IMR-90 (cell line): ENCODE data around the gene PLAC9. TPM values are rescaled to one million over a fixed set of nuclear protein-coding genes. Genes with fewer than 3 reads are reported as not detected.

Experiments
- ATAC-seq: fragments of 200-7000 bp; cut with Tn5 transposase; 2 replicates; pipeline ENCODE4 v1.9.1; 2020; ENCODE audit warnings: low read depth, mild to moderate bottlenecking, moderate library complexity
- BruUV-seq: library from RNA; stranded (reverse); fragments of 400-500 nt; replicated peaks from 2 replicates; lab custom pipeline; 2021; lab: Mats Ljungman, UMichigan
- CTCF ChIA-PET: fragments of 300-600 bp; formaldehyde crosslinking; extraction: SDS; loops from one replicate; lab custom pipeline; 2021; ENCODE audit warnings: antibody characterized with exemption; lab: Yijun Ruan, JAX
- POLR2A ChIA-PET: fragments of 300-600 bp; sonication (Branson Sonifier 250); formaldehyde crosslinking; loops from one replicate; lab custom pipeline; 2022; ENCODE audit warnings: antibody characterized with exemption; ENCODE audit not compliant: unreplicated experiment; lab: Charles Lee
- DNase-seq: peaks from one replicate; pipeline ENCODE4 v3.0.0; 2013
- H2AFZ ChIP-seq: replicated peaks from 2 replicates; pipeline ENCODE3; 2013; ENCODE audit warnings: low read length, mild to moderate bottlenecking; ENCODE audit not compliant: poor library complexity
- H2AK5ac ChIP-seq: 2 replicates; pipeline ENCODE4 v1.6.1; 2013; ENCODE audit warnings: low read depth, low read length, inconsistent platforms
- H2AK9ac ChIP-seq: replicated peaks from 2 replicates; pipeline ENCODE3; 2013; ENCODE audit warnings: mild to moderate bottlenecking, low read depth, low read length, moderate library complexity; ENCODE audit not compliant: poor library complexity
- H2BK120ac ChIP-seq: 2 replicates; pipeline ENCODE4 v1.6.1; 2013; ENCODE audit warnings: low read depth, low read length, inconsistent platforms
- H2BK15ac ChIP-seq: 3 replicates; pipeline ENCODE4 v1.6.1; 2013; ENCODE audit warnings: low read depth, low read length, inconsistent platforms
- H2BK20ac ChIP-seq: 2 replicates; pipeline ENCODE4 v1.6.1; 2013; ENCODE audit warnings: low read depth, mild to moderate bottlenecking, inconsistent platforms, low read length, moderate library complexity
- H2BK5ac ChIP-seq: 2 replicates; pipeline ENCODE4 v1.6.1; 2013; ENCODE audit warnings: mild to moderate bottlenecking, low read depth, low read length, inconsistent platforms; ENCODE audit not compliant: poor library complexity, severe bottlenecking
- H3K14ac ChIP-seq: replicated peaks from 2 replicates; pipeline ENCODE4 v1.6.1; 2013; ENCODE audit warnings: low read depth, low read length, inconsistent platforms
- H3K18ac ChIP-seq: 2 replicates; pipeline ENCODE4 v1.6.1; 2013; ENCODE audit warnings: low read depth, low read length, control low read depth
- H3K23ac ChIP-seq: 2 replicates; pipeline ENCODE4 v1.6.1; 2013; ENCODE audit warnings: low read depth, low read length, inconsistent platforms
- H3K27ac ChIP-seq: 2 replicates; pipeline ENCODE4 v1.5.1; 2013; ENCODE audit warnings: mild to moderate bottlenecking, control low read depth, low read length; ENCODE audit not compliant: insufficient read depth
- H3K27me3 ChIP-seq: 2 replicates; pipeline ENCODE4 v1.6.1; 2013; ENCODE audit warnings: low read length; ENCODE audit not compliant: control insufficient read depth, insufficient read depth
- H3K36me3 ChIP-seq: 2 replicates; pipeline ENCODE4 v1.6.1; 2013; ENCODE audit warnings: low read length, mixed read lengths; ENCODE audit not compliant: control insufficient read depth, insufficient read depth
- H3K4ac ChIP-seq: 2 replicates; pipeline ENCODE4 v1.6.1; 2013; ENCODE audit warnings: low read depth, low read length, inconsistent platforms
- H3K4me1 ChIP-seq: 2 replicates; pipeline ENCODE4 v1.6.1; 2013; ENCODE audit warnings: low read length, mixed read lengths; ENCODE audit not compliant: control insufficient read depth, insufficient read depth
- H3K4me2 ChIP-seq: 2 replicates; pipeline ENCODE4 v1.6.1; 2013; ENCODE audit warnings: low read depth, mild to moderate bottlenecking, control low read depth, low read length, moderate library complexity
- H3K4me3 ChIP-seq: 2 replicates; pipeline ENCODE4 v1.5.1; 2013; ENCODE audit warnings: low read depth, mild to moderate bottlenecking, control low read depth, low read length, moderate library complexity; ENCODE audit not compliant: insufficient read depth
- H3K56ac ChIP-seq: 2 replicates; pipeline ENCODE4 v1.6.1; 2013; ENCODE audit warnings: low read length, inconsistent platforms; ENCODE audit not compliant: insufficient read depth; ENCODE audit errors: extremely low read depth
- H3K79me1 ChIP-seq, 2 experiments: 2 replicates each; pipeline ENCODE4 v1.6.1; 2013; ENCODE audit warnings: low read length in 2 of 2, inconsistent platforms in 1 of 2, low read depth in 1 of 2
- H3K9ac ChIP-seq: 2 replicates; pipeline ENCODE4 v1.6.1; 2013; ENCODE audit warnings: low read depth, low read length, control low read depth
- H3K9me1 ChIP-seq: 2 replicates; pipeline ENCODE4 v1.6.1; 2013; ENCODE audit warnings: low read length, inconsistent platforms; ENCODE audit not compliant: insufficient read depth
- H3K9me3 ChIP-seq: 2 replicates; pipeline ENCODE4 v1.6.1; 2013; ENCODE audit warnings: low read length; ENCODE audit not compliant: control insufficient read depth, insufficient read depth
- H4K20me1 ChIP-seq: 2 replicates; pipeline ENCODE4 v1.6.1; 2013; ENCODE audit warnings: low read length, inconsistent platforms; ENCODE audit not compliant: insufficient read depth
- H4K5ac ChIP-seq: 2 replicates; pipeline ENCODE4 v1.6.1; 2013; ENCODE audit warnings: mild to moderate bottlenecking, low read depth, low read length, control low read depth
- H4K8ac ChIP-seq, 2 experiments: 2 replicates each; pipeline ENCODE4 v1.6.1; 2013; ENCODE audit warnings: low read depth in 2 of 2, low read length in 2 of 2, control low read depth in 1 of 2, inconsistent platforms in 1 of 2
- H4K91ac ChIP-seq: 2 replicates; pipeline ENCODE4 v1.6.1; 2013; ENCODE audit warnings: low read depth, low read length, inconsistent platforms; ENCODE audit not compliant: insufficient read depth
- BHLHE40 ChIP-seq: fragments of 150-350 bp; IDR thresholded peaks from 2 replicates; pipeline ENCODE4 v1.6.1; 2016; ENCODE audit warnings: mild to moderate bottlenecking, low read depth, low read length
- CEBPB ChIP-seq: IDR thresholded peaks from 2 replicates; pipeline ENCODE4 v1.6.1; 2012; ENCODE audit warnings: low read depth, low read length, improper control_type of control experiment
- CHD1 ChIP-seq: IDR thresholded peaks from 2 replicates; pipeline ENCODE4 v1.6.1; 2012; ENCODE audit warnings: low read depth, low read length, improper control_type of control experiment
- CTCF ChIP-seq: conservative IDR thresholded peaks from 2 replicates; pipeline ENCODE4 v1.5.1; 2012; ENCODE audit warnings: mild to moderate bottlenecking, low read depth, low read length, improper control_type of control experiment
- MAFK ChIP-seq: IDR thresholded peaks from 2 replicates; pipeline ENCODE4 v1.6.1; 2012; ENCODE audit warnings: low read depth, low read length, improper control_type of control experiment
- MAZ ChIP-seq: IDR thresholded peaks from 2 replicates; pipeline ENCODE4 v1.6.1; 2012; ENCODE audit warnings: low read depth, mild to moderate bottlenecking, low read length, improper control_type of control experiment, moderate library complexity, borderline replicate concordance
- MXI1 ChIP-seq: IDR thresholded peaks from 2 replicates; pipeline ENCODE4 v1.6.1; 2012; ENCODE audit warnings: low read depth, mild to moderate bottlenecking, low read length, moderate library complexity, borderline replicate concordance
- NFE2L2 ChIP-seq: fragments of 150-350 bp; IDR thresholded peaks from 2 replicates; pipeline ENCODE4 v1.6.1; 2016; ENCODE audit warnings: low read depth, mild to moderate bottlenecking, low read length
- RAD21 ChIP-seq: IDR thresholded peaks from 2 replicates; pipeline ENCODE4 v1.6.1; 2012; ENCODE audit warnings: low read length, improper control_type of control experiment
- SMC3 ChIP-seq: fragments of 150-350 bp; IDR thresholded peaks from 2 replicates; pipeline ENCODE4 v1.6.1; 2016; ENCODE audit warnings: low read depth, mild to moderate bottlenecking, antibody characterized with exemption, low read length, moderate library complexity
- WGBS, 2 experiments: methylation state at CpG; one replicate each; pipeline versions ENCODE4 v1.1.5 to v1.1.7; 2013; ENCODE audit warnings: missing lambda C conversion rate in 2 of 2; ENCODE audit not compliant: insufficient read length in 1 of 2; ENCODE audit errors: extremely low coverage in 2 of 2; 5-methylcytosine and 5-hydroxymethylcytosine counted together
- dilution Hi-C: fragments of 300-500 bp; cut with HindIII; formaldehyde crosslinking; loops from one replicate; pipeline ENCODE4 v1.14.3; 2018; ENCODE audit warnings: low sequenced_read_pairs; ENCODE audit not compliant: unreplicated experiment
- in situ Hi-C: fragments of 300-500 bp; cut with MboI; formaldehyde crosslinking; loops from 3 replicates; pipeline ENCODE4 v1.14.3; 2019; ENCODE audit warnings: low sequenced_read_pairs, inconsistent platforms, mixed read lengths
- intact Hi-C: fragments of 100-400 bp; cut with micrococcal nuclease; formaldehyde crosslinking; loops from 2 replicates; pipeline ENCODE4 v1.10.0; 2022
- polyA plus RNA-seq, 3 experiments: library from polyadenylated mRNA; depleted of rRNA; stranded (reverse); fragments of >200 nt; gene quantifications; 2 replicates each; pipeline ENCODE4 v1.2.3, GENCODE V29; 2012; ENCODE audit warnings: low replicate concordance in 1 of 3
- total RNA-seq: library from RNA; depleted of rRNA; stranded (reverse); fragments of >200 nt; gene quantifications from 2 replicates; pipeline ENCODE4 v1.2.3, GENCODE V29; 2012

The PLAC9 gene
- total and polyA plus RNA-seq, 2 of the 4 experiments (the other 2 are of a cell fraction) = 1.6 to 12.2 TPM

GRCh38 chr10:80131499-80131901 lies 1.0 kb upstream of the PLAC9 start:
- no peak overlapping the region for H3K56ac ChIP-seq
- 80% methylated on average over 1 of the region's 6 CpGs; no CpG with 5 or more reads in 1 of the 2 experiments for WGBS, 2 experiments
- H2BK15ac ChIP-seq = no peak overlapping the region
- H4K8ac ChIP-seq = no peak overlapping the region
- H3K18ac ChIP-seq = no peak overlapping the region
- dilution Hi-C loops = no loop called here
- no peak overlapping the region for H2AFZ ChIP-seq
- H2AK9ac ChIP-seq = no peak overlapping the region
- H2BK5ac ChIP-seq = no peak overlapping the region
- 0 out of 4 replicates have a peak, but pooled peaks cover 0 to 3% of the 10 kb centered on the region in 2 experiments for H3K79me1 ChIP-seq
- DNase-seq = no peak
- H3K27ac ChIP-seq = no peak overlapping the region
- POLR2A ChIA-PET = no interaction called here
- no peaks in the 10 kb centered on the region for H3K9me3 ChIP-seq
- intact Hi-C loops = loop anchor here (10.0 kb wide), 1 partner anchor 587 kb away; no protein-coding TSS in a partner anchor
- no peak overlapping the region for H2AK5ac ChIP-seq
- in situ Hi-C loops = no loop called here
- no peak overlapping the region for H2BK120ac ChIP-seq
- no TSS peak for BruUV-seq
- no peak overlapping the region for H3K4ac ChIP-seq
- H3K9ac ChIP-seq = no peak overlapping the region
- no peak overlapping the region for H3K23ac ChIP-seq
- CTCF ChIA-PET = no interaction called here
- no peaks in the 10 kb centered on the region for H3K27me3 ChIP-seq
- no peak overlapping the region for H4K91ac ChIP-seq
- no peak overlapping the region for H4K5ac ChIP-seq
- H3K36me3 ChIP-seq = no peaks in the 10 kb centered on the region
- no peak overlapping the region for H2BK20ac ChIP-seq
- no peak for ATAC-seq
- no peak overlapping the region for H3K14ac ChIP-seq
- H3K9me1 ChIP-seq = no peaks in the 10 kb centered on the region
- no peaks in the 10 kb centered on the region for H4K20me1 ChIP-seq
- H3K4me3 ChIP-seq = no peak overlapping the region
- no peak overlapping the region for H3K4me2 ChIP-seq
- H3K4me1 ChIP-seq = peaks cover 6% of the 10 kb centered on the region; the same call in 1 of the 2 replicates
- TF ChIP-seq SMC3 (no peak), MAZ (no peak), CTCF (no peak), MAFK (no peak), CEBPB (no peak), NFE2L2 (no peak), RAD21 (no peak), MXI1 (no peak), CHD1 (no peak), BHLHE40 (no peak)
